ENCODE data around the gene RPS6KA5.

The RPS6KA5 gene

DNA sequence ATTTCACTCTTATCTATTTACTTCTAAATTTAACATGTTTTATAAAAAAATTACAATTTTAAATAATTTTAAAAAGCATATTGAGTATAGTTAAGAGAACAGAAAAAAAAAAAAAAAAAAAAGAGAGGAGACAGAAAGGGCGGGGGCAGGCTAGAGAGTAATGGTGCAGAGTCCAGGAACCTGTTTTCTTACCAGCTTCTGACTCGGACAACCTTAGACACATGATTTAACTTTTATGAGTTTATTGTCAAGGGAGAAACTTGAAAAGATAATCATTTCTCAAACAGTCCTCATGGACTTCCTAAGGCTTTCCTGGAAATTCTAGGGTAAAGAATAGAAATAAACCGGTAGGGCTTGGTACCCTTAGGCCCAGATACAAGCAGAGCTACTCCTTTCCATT, 84.3 kb downstream of the RPS6KA5 start:
- no peak for DNase-seq (ENCODE audit: low spot score)
- CTCF ChIA-PET, result interaction anchor here (0.6 kb wide), 1 partner anchor 194 kb away, joined by 3 read pairs; no protein-coding TSS in a partner anchor
- H3K27ac ChIP-seq, result no peak overlapping the region
- POLR2A ChIA-PET (ENCODE audit: low non-redundant PET), result no interaction called here
- TF ChIP-seq CTCF (conservative IDR thresholded peaks at IDR 0.05; ENCODE audit: low read depth), result no peak

- POLR2A ChIA-PET (ENCODE audit: low non-redundant PET), result no interaction called here
- DNase-seq (ENCODE audit: low spot score), result no peak
- CTCF ChIA-PET, result no interaction called here
- no peak overlapping the region for H3K27ac ChIP-seq
- no peak for TF ChIP-seq CTCF (conservative IDR thresholded peaks at IDR 0.05; ENCODE audit: low read depth)
These were observed 88.8 kb downstream of the RPS6KA5 start for GRCh38 chr14:90971687-90972086.

DNA sequence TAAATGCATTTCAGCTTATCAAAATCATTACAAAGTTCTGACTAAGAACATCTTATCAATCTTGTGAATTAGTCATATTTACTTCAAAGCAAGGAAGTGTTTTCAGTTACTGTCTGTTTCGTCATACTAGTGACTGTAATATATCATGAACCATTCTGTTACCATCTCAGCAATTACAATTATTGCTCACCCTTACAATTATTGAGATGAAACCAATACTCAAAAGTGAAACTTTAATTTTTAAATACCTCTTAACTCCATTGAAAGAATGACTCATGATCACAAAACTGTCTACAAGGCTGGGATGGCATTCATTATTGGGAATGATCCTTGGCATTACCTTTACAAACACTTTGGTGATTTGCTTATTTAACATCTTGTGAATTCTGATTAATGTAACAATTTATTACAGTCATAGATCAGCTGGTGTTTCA, 90.3 kb downstream of the RPS6KA5 start:
- H3K27ac ChIP-seq, result no peak overlapping the region
- TF ChIP-seq CTCF (conservative IDR thresholded peaks at IDR 0.05; ENCODE audit: low read depth), result no peak
- CTCF ChIA-PET, result no interaction called here
- DNase-seq (ENCODE audit: low spot score), result peak; percentile 9
- POLR2A ChIA-PET (ENCODE audit: low non-redundant PET), result no interaction called here

- no peak for TF ChIP-seq CTCF (conservative IDR thresholded peaks at IDR 0.05; ENCODE audit: low read depth)
- DNase-seq (ENCODE audit: low spot score), result no peak
- ChIA-PET POLR2A (ENCODE audit: low non-redundant PET) (no interaction called here), CTCF (no interaction called here)
- H3K27ac ChIP-seq, result no peak overlapping the region
These were observed 90.8 kb downstream of the RPS6KA5 start for GRCh38 chr14:90969531-90970166.

- no peak for TF ChIP-seq CTCF (conservative IDR thresholded peaks at IDR 0.05; ENCODE audit: low read depth)
- DNase-seq (ENCODE audit: low spot score), result no peak
- ChIA-PET POLR2A (ENCODE audit: low non-redundant PET) (no interaction called here), CTCF (interaction anchor here (0.7 kb wide), 1 partner anchor 30 kb away, joined by 5 read pairs; no protein-coding TSS in a partner anchor)
- no peak overlapping the region for H3K27ac ChIP-seq
These were observed 92.4 kb downstream of the RPS6KA5 start for GRCh38 chr14:90968025-90968424.

GRCh38 chr14:90966493-90966892, 93.9 kb downstream of the RPS6KA5 start:
- no peak overlapping the region for H3K27ac ChIP-seq
- no peak for DNase-seq (ENCODE audit: low spot score)
- ChIA-PET POLR2A (ENCODE audit: low non-redundant PET) (no interaction called here), CTCF (interaction anchor here (1.0 kb wide), 1 partner anchor 15 kb away, joined by 3 read pairs; no protein-coding TSS in a partner anchor)
- TF ChIP-seq CTCF (conservative IDR thresholded peaks at IDR 0.05; ENCODE audit: low read depth), result no peak
